K562 (cell line): ENCODE data around the gene NEU1. TPM values are rescaled to one million over a fixed set of nuclear protein-coding genes. Genes with fewer than 3 reads are reported as not detected.
A peak's percentile ranks its signal among the peaks of the same experiment; 100 is the strongest.

Experiments
- ATAC-seq: fragments of 200-7000 bp; cut with Tn5 transposase; 3 replicates; pipeline ENCODE4 v1.9.1; 2020; ENCODE audit warnings: moderate library complexity
- BruUV-seq: library from RNA; stranded (reverse); fragments of 400-500 nt; replicated peaks from 2 replicates; lab custom pipeline; 2021; lab: Mats Ljungman, UMichigan
- CTCF ChIA-PET: fragments of 300-600 bp; formaldehyde crosslinking; extraction: SDS; loops from one replicate; lab custom pipeline; 2021; ENCODE audit warnings: low intra/inter-chr PET ratio; lab: Yijun Ruan, JAX
- POLR2A ChIA-PET: fragments of 300-600, 350-650 bp; sonication (Branson Sonifier 250); formaldehyde crosslinking; extraction: SDS; loops from one replicate; lab custom pipeline; 2021; ENCODE audit warnings: antibody characterized with exemption, inconsistent platforms; lab: Yijun Ruan, JAX
- DNase-seq, 4 experiments: peaks; one replicate each; pipeline versions ENCODE4 v3.0.0 to v3.0.0-alpha.2; 2011 to 2018; ENCODE audit warnings: low spot score in 3 of 4, mixed read lengths in 3 of 4; ENCODE audit errors: extremely low read depth in 1 of 4
- FAIRE-seq: peaks from 2 replicates; lab custom pipeline; 2011; peaks lifted over from hg19 to GRCh38; lab: Jason Lieb, UNC
- H2AFZ ChIP-seq: 2 replicates; pipeline ENCODE4 v1.6.0; 2011; ENCODE audit warnings: low read depth, low read length, control low read depth, inconsistent platforms
- H3K27ac ChIP-seq: fragments of 200-600 bp; 3 replicates; pipeline ENCODE4 v1.8.0; 2011; ENCODE audit warnings: low read depth, mild to moderate bottlenecking, control low read depth, inconsistent platforms, low read length, moderate library complexity, mixed read lengths; ENCODE audit errors: extremely low read depth
- H3K27me3 ChIP-seq, 2 experiments: fragments of 300-600 bp in 1 of 2; 2 replicates in 1 of 2; 3 replicates in 1 of 2; pipeline versions ENCODE4 v1.6.0 to v1.8.0; 2011; ENCODE audit warnings: inconsistent platforms in 2 of 2, low read length in 2 of 2, mild to moderate bottlenecking in 1 of 2, mixed read lengths in 1 of 2, moderate library complexity in 1 of 2; ENCODE audit not compliant: control insufficient read depth in 2 of 2, insufficient read depth in 2 of 2
- H3K36me3 ChIP-seq: fragments of 300-600 bp; 3 replicates; pipeline ENCODE4 v1.8.0; 2011; ENCODE audit warnings: mild to moderate bottlenecking, low read length, inconsistent platforms; ENCODE audit not compliant: control insufficient read depth, insufficient read depth
- H3K4me1 ChIP-seq, 2 experiments: fragments of 200-600 bp in 1 of 2; replicated peaks in 1 of 2; 2 replicates in 1 of 2; 3 replicates in 1 of 2; pipeline versions ENCODE4 v1.5.1 to v1.8.0; 2011; ENCODE audit warnings: inconsistent platforms in 2 of 2, low read length in 2 of 2, mild to moderate bottlenecking in 1 of 2, mixed read lengths in 1 of 2, moderate library complexity in 1 of 2; ENCODE audit not compliant: control insufficient read depth in 2 of 2, insufficient read depth in 2 of 2
- H3K4me2 ChIP-seq: 2 replicates; pipeline ENCODE4 v1.6.1; 2011; ENCODE audit warnings: low read length, control low read depth, inconsistent platforms, mixed read lengths; ENCODE audit not compliant: insufficient read depth
- H3K4me3 ChIP-seq: fragments of 200-600 bp; sonication (generic), shearing (Covaris generic); 2 replicates; pipeline ENCODE4 v1.5.1; 2016; ENCODE audit warnings: control low read depth, inconsistent platforms
- H3K79me2 ChIP-seq: fragments of 200-600 bp; 3 replicates; pipeline ENCODE4 v1.8.0; 2011; ENCODE audit warnings: low read length, inconsistent platforms; ENCODE audit not compliant: control insufficient read depth, insufficient read depth
- H3K9ac ChIP-seq, 2 experiments: 2 replicates each; pipeline versions ENCODE4 v1.6.0 to v1.6.1; 2011; ENCODE audit warnings: low read depth in 2 of 2, low read length in 2 of 2, control low read depth in 1 of 2, inconsistent platforms in 1 of 2, mild to moderate bottlenecking in 1 of 2, mixed read lengths in 1 of 2; ENCODE audit not compliant: insufficient read depth in 1 of 2
- H3K9me1 ChIP-seq: one replicate; pipeline ENCODE4 v1.6.0; 2011; ENCODE audit warnings: inconsistent platforms, mild to moderate bottlenecking, low read length, moderate library complexity; ENCODE audit not compliant: control insufficient read depth, insufficient read depth
- H3K9me3 ChIP-seq: replicated peaks from 2 replicates; pipeline ENCODE4 v1.5.1; 2011; ENCODE audit warnings: low read depth, low read length, inconsistent platforms; ENCODE audit not compliant: control insufficient read depth, insufficient read depth
- H4K20me1 ChIP-seq: replicated peaks from 2 replicates; pipeline ENCODE4 v1.6.1; 2011; ENCODE audit warnings: low read length, inconsistent platforms, mixed read lengths; ENCODE audit not compliant: control insufficient read depth, insufficient read depth
- HES1 ChIP-seq: fragments of 450-650 bp; IDR thresholded peaks from 2 replicates; pipeline ENCODE4 v1.6.1; 2016; ENCODE audit warnings: low read depth, mild to moderate bottlenecking, moderate library complexity
- KDM5B ChIP-seq: fragments of 200-600 bp; sonication (generic); IDR thresholded peaks from 2 replicates; pipeline ENCODE4 v1.6.1; 2012; ENCODE audit warnings: low read depth, mild to moderate bottlenecking, moderate library complexity, low read length, control low read depth, inconsistent platforms; ENCODE audit not compliant: insufficient replicate concordance
- MITF ChIP-seq: IDR thresholded peaks from 2 replicates; pipeline ENCODE4 v1.6.1; 2014; ENCODE audit warnings: antibody characterized with exemption
- MTA2 ChIP-seq: fragments of 450-650 bp; IDR thresholded peaks from 2 replicates; pipeline ENCODE4 v1.6.1; 2016; ENCODE audit warnings: low read depth
- PHF8 ChIP-seq: fragments of 200-600 bp; sonication (generic); IDR thresholded peaks from 2 replicates; pipeline ENCODE4 v1.6.1; 2012; ENCODE audit warnings: mixed run types, mild to moderate bottlenecking, inconsistent platforms, low read length, moderate library complexity, borderline replicate concordance
- SP1 ChIP-seq: sonication (generic); formaldehyde crosslinking; IDR thresholded peaks from 2 replicates; pipeline ENCODE4 v1.8.1; 2022; ENCODE audit warnings: mild to moderate bottlenecking, missing genetic modification reagents
- STAG1 ChIP-seq: sonication (generic); formaldehyde crosslinking; IDR thresholded peaks from 2 replicates; pipeline ENCODE4 v1.5.0; 2020; ENCODE audit warnings: missing genetic modification reagents, borderline replicate concordance
- ZFX ChIP-seq: sonication (generic); formaldehyde crosslinking; IDR thresholded peaks from 2 replicates; pipeline ENCODE4 v1.8.0; 2022; ENCODE audit warnings: mild to moderate bottlenecking, missing genetic modification reagents, moderate library complexity
- ZNF165 ChIP-seq: fragments of 250-450 bp; sonication (Bioruptor Pico); IDR thresholded peaks from 2 replicates; pipeline ENCODE4 v1.4.0; 2020; ENCODE audit warnings: borderline replicate concordance
- ZNF384 ChIP-seq: IDR thresholded peaks from 2 replicates; pipeline ENCODE4 v1.6.1; 2012; ENCODE audit warnings: low read depth, low read length, improper control_type of control experiment
- ZNF830 ChIP-seq: fragments of 250-450 bp; sonication (Bioruptor Pico); IDR thresholded peaks from 2 replicates; pipeline ENCODE4 v1.5.0; 2021; ENCODE audit warnings: mild to moderate bottlenecking
- WGBS: fragments of 100-300 bp; shearing (Covaris generic); methylation state at CpG from one replicate; pipeline ENCODE4 v1.1.6; 2016; ENCODE audit warnings: low coverage, mixed read lengths; ENCODE audit not compliant: insufficient coverage; ENCODE audit errors: missing lambda C conversion rate; 5-methylcytosine and 5-hydroxymethylcytosine counted together
- in situ Hi-C: fragments of 300-500 bp; cut with MboI; formaldehyde crosslinking; loops from 4 replicates; pipeline ENCODE4 v1.15.0; 2018; ENCODE audit warnings: inconsistent platforms, mixed read lengths
- intact Hi-C: fragments of 100-400 bp; cut with micrococcal nuclease; formaldehyde crosslinking; loops from 2 replicates; pipeline ENCODE4 v1.14.2; 2022
- polyA plus RNA-seq, 8 experiments: library from polyadenylated mRNA; depleted of rRNA in 4 of 8; stranded (reverse) in 5 of 8; unstranded in 3 of 8; fragments of >200 nt; fragmentation: Nextera tagmentation in 2 of 8; fragmentation: Illumina TruSeq in 1 of 8; extraction: Ambion mirVana in 2 of 8; extraction: Trizol in 1 of 8; gene quantifications; 2 replicates each; pipeline versions ENCODE4 v1.2.1 to v1.2.3, GENCODE V29; 2011 to 2014; ENCODE audit warnings: inconsistent platforms in 1 of 8, missing spikeins in 1 of 8
- total RNA-seq, 7 experiments: library from RNA; depleted of rRNA in 6 of 7; stranded (reverse); fragments of >200 nt in 6 of 7; fragmentation: Illumina TruSeq in 2 of 7; extraction: Trizol in 2 of 7; gene quantifications; 2 replicates each; pipeline versions ENCODE4 v1.2.1 to v1.2.3, GENCODE V29; 2011 to 2021; ENCODE audit warnings: low replicate concordance in 1 of 7
- TF ChIP-seq, protein P1 (sequence below): IDR thresholded peaks from 2 replicates; pipeline ENCODE4 v1.6.1; 2012; ENCODE audit warnings: low read depth, low read length, improper control_type of control experiment, borderline replicate concordance

The NEU1 gene
- total and polyA plus RNA-seq, 9 of the 15 experiments (the other 6 are each of a cell fraction or from before 2014, with no cell fraction given): 14.8 to 67.8 (median 51.0) TPM

DNA sequence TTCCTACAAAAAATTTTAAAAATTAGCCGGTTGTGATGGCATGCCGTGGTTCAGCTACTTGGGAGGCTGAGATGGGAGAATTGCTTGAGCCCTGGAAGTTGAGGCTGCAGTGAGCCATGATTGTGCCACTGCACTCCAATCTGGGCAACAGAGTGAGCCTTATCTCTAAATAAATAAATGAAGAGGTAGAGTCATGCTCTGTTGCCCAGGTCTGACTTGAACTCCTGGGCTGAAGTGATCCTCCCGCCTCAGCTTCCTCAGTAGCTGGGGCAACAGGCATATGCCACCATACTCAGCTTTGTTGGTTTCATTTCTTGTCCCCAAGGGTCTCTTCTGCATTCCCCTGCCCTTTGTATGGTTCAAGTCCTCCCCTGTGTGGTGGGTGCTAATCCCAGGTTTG is 18.1 kb downstream of the NEU1 start:
- H3K79me2 ChIP-seq: peaks cover under 1% of the 10 kb centered on the region; the same call in 1 of the 3 replicates
- TF ChIP-seq ZFX (CRISPR knock-in tag): 0 out of 2 replicates have a peak, but pooled peaks have one; percentile 20
- TF ChIP-seq KDM5B: peak; percentile 30
- TF ChIP-seq PHF8: no peak
- TF ChIP-seq ZNF384: no peak
- 0 out of 2 replicates have a peak, but pooled peaks have one; percentile 8 for TF ChIP-seq STAG1
- no TSS peak for BruUV-seq
- H3K9ac ChIP-seq: no peak overlapping the region
- no peak overlapping the region for H3K4me2 ChIP-seq
- peaks cover 15% of the 10 kb centered on the region for H3K36me3 ChIP-seq
- no peaks in the 10 kb centered on the region for H3K9me3 ChIP-seq
- 83% methylated on average over 3 of the region's 3 CpGs for WGBS
- in situ Hi-C loops: no loop called here
- H2AFZ ChIP-seq: no peak overlapping the region
- ATAC-seq (no peak), DNase-seq (no peak), FAIRE-seq (no peak)
- H3K9me1 ChIP-seq: no peaks in the 10 kb centered on the region
- ChIA-PET CTCF (no interaction called here), POLR2A (interaction anchor here (0.6 to 15.7 kb wide), 21 partner anchors 8 to 1262 kb away, joined by 3 to 229 read pairs (median 5); partner anchors contain the start of genes ABHD16A, BAG6, CLIC1 and CSNK2B)
- no peaks in the 10 kb centered on the region for H3K27me3 ChIP-seq
- H3K4me1 ChIP-seq: peaks cover 0 to 9% of the 10 kb centered on the region in 2 experiments; a peak in 1 of 5 replicates
- H3K4me3 ChIP-seq: no peak overlapping the region
- peaks cover under 1% of the 10 kb centered on the region for H4K20me1 ChIP-seq
- H3K27ac ChIP-seq: no peak overlapping the region
- intact Hi-C loops: no loop called here

DNA sequence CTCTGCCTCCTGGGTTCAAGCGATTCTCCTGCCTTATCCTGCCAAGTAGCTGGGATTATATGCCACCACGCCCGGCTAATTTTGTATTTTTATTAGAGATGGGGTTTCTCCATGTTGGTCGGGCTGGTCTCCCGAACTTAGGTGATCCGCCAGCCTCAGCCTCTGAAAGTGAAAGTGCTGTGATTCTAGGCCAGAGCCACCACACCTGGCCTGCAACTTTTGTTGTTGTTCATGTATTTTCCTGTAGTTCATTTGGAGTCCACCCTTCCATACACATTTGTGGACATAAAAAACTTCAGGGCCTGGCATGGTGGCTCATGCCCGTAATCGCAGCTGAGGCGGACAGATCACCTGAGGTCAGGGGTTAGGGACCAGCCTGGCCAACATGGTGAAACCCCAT is 20.6 kb downstream of the NEU1 start:
- Histone ChIP-seq H3K9me1 (no peaks in the 10 kb centered on the region), H2AFZ (no peak overlapping the region), H3K9me3 (no peaks in the 10 kb centered on the region; the same call in 1 of the 2 replicates), H3K4me3 (no peak overlapping the region), H3K4me1 (peaks cover 15 to 27% of the 10 kb centered on the region in 2 experiments), H3K27me3 (no peaks in the 10 kb centered on the region), H4K20me1 (peaks cover 23% of the 10 kb centered on the region), H3K27ac (no peak overlapping the region), H3K79me2 (peaks cover 25% of the 10 kb centered on the region), H3K36me3 (peaks cover 39% of the 10 kb centered on the region), H3K9ac (no peak overlapping the region), H3K4me2 (no peak overlapping the region)
- DNase-seq (no peak), ATAC-seq (peak; percentile 1; the same call in 2 of the 3 replicates), FAIRE-seq (no peak)
- POLR2A ChIA-PET: interaction anchor here (1.0 to 15.7 kb wide), 7 partner anchors 4 to 148 kb away, joined by 3 to 229 read pairs (median 53); partner anchors contain the start of genes ABHD16A, CLIC1 and NEU1
- 78% methylated on average over 9 of the region's 9 CpGs for WGBS
- in situ Hi-C loops (no loop called here), intact Hi-C loops (no loop called here)
- CTCF ChIA-PET: no interaction called here
- no TSS peak for BruUV-seq
- TF ChIP-seq HES1 (no peak), ZNF830 (CRISPR knock-in tag) (0 out of 2 replicates have a peak, but pooled peaks have one; percentile 8), SP1 (0 out of 2 replicates have a peak, but pooled peaks have one; percentile 1), ZNF165 (CRISPR knock-in tag) (no peak), MTA2 (no peak), MITF (0 out of 2 replicates have a peak, but pooled peaks have one; percentile 9)
- TF ChIP-seq, protein P1, sequence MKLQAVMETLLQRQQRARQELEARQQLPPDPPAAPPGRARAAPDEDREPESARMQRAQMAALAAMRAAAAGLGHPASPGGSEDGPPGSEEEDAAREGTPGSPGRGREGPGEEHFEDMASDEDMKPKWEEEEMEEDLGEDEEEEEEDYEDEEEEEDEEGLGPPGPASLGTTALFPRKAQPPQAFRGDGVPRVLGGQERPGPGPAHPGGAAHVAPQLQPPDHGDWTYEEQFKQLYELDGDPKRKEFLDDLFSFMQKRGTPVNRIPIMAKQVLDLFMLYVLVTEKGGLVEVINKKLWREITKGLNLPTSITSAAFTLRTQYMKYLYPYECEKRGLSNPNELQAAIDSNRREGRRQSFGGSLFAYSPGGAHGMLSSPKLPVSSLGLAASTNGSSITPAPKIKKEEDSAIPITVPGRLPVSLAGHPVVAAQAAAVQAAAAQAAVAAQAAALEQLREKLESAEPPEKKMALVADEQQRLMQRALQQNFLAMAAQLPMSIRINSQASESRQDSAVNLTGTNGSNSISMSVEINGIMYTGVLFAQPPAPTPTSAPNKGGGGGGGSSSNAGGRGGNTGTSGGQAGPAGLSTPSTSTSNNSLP: no peak
